Mucosa of stomach (tissue), 1 donor: Measurements from ENCODE around the gene MARK2.
"Not testable (repeated sequence)": the region's sequence is repeated elsewhere in the genome, so short reads cannot be mapped to it uniquely, and the experiment has no call there.

Experiments used
- H3K27me3 ChIP-seq: one replicate; pipeline ENCODE4 v1.7.0; 2013; ENCODE audit warnings: mild to moderate bottlenecking, low read length; ENCODE audit not compliant: control insufficient read depth, insufficient read depth
- H3K36me3 ChIP-seq: one replicate; pipeline ENCODE4 v1.7.0; 2013; ENCODE audit warnings: low read length; ENCODE audit not compliant: control insufficient read depth, insufficient read depth
- H3K4me1 ChIP-seq: one replicate; pipeline ENCODE4 v1.7.0; 2013; ENCODE audit warnings: mild to moderate bottlenecking, low read length; ENCODE audit not compliant: control insufficient read depth, insufficient read depth
- H3K4me3 ChIP-seq: one replicate; pipeline ENCODE4 v1.7.0; 2013; ENCODE audit warnings: low read length
- H3K9ac ChIP-seq: one replicate; pipeline ENCODE4 v1.7.0; 2013; ENCODE audit warnings: mild to moderate bottlenecking, low read length, moderate library complexity
- H3K9me3 ChIP-seq: one replicate; pipeline ENCODE4 v1.7.0; 2013; ENCODE audit warnings: mild to moderate bottlenecking, low read length, moderate library complexity; ENCODE audit not compliant: control insufficient read depth
- donor health status: Pancreatic carcinoma.

Gene MARK2

GRCh38 chr11:63845911-63846310, 7.0 kb downstream of the MARK2 start:
- Histone ChIP-seq H3K9me3 (no peaks in the 10 kb centered on the region), H3K4me3 (no peak overlapping the region), H3K4me1 (peaks cover 66% of the 10 kb centered on the region), H3K9ac (no peak overlapping the region), H3K36me3 (no peaks in the 10 kb centered on the region), H3K27me3 (no peaks in the 10 kb centered on the region)

- Histone ChIP-seq H3K9me3 (no peaks in the 10 kb centered on the region), H3K9ac (peak overlapping the region; percentile 53), H3K27me3 (no peaks in the 10 kb centered on the region), H3K36me3 (no peaks in the 10 kb centered on the region), H3K4me1 (peaks cover 64% of the 10 kb centered on the region), H3K4me3 (no peak overlapping the region)
Measured at GRCh38 chr11:63846897-63847296, 8.0 kb downstream of the MARK2 start.

- Histone ChIP-seq H3K9ac (peak overlapping the region; percentile 53), H3K4me1 (peaks cover 62% of the 10 kb centered on the region), H3K9me3 (no peaks in the 10 kb centered on the region), H3K4me3 (no peak overlapping the region), H3K27me3 (no peaks in the 10 kb centered on the region), H3K36me3 (no peaks in the 10 kb centered on the region)
Measured at GRCh38 chr11:63847363-63847762, 8.5 kb downstream of the MARK2 start.

GRCh38 chr11:63849691-63850090, 10.8 kb downstream of the MARK2 start:
- no peak overlapping the region for H3K4me3 ChIP-seq
- H3K4me1 ChIP-seq: peaks cover 43% of the 10 kb centered on the region
- H3K27me3 ChIP-seq: no peaks in the 10 kb centered on the region
- H3K9me3 ChIP-seq: no peaks in the 10 kb centered on the region
- no peak overlapping the region for H3K9ac ChIP-seq
- H3K36me3 ChIP-seq: no peaks in the 10 kb centered on the region

GRCh38 chr11:63850920-63851319, 12.0 kb downstream of the MARK2 start:
- no peak overlapping the region for H3K9ac ChIP-seq
- peaks cover 40% of the 10 kb centered on the region for H3K4me1 ChIP-seq

GRCh38 chr11:63851364-63851763, 12.5 kb downstream of the MARK2 start:
- H3K9ac ChIP-seq: peak overlapping the region; percentile 5
- H3K36me3 ChIP-seq: no peaks in the 10 kb centered on the region
- no peaks in the 10 kb centered on the region for H3K9me3 ChIP-seq
- peaks cover 44% of the 10 kb centered on the region for H3K4me1 ChIP-seq
- H3K27me3 ChIP-seq: no peaks in the 10 kb centered on the region
- H3K4me3 ChIP-seq: no peak overlapping the region

More at GRCh38 chr11:63850920-63851319, 12.0 kb downstream of the MARK2 start:
- Histone ChIP-seq H3K27me3 (no peaks in the 10 kb centered on the region), H3K9me3 (no peaks in the 10 kb centered on the region), H3K4me3 (no peak overlapping the region), H3K36me3 (no peaks in the 10 kb centered on the region)

- H3K9me3 ChIP-seq: no peaks in the 10 kb centered on the region
- H3K4me1 ChIP-seq: peaks cover 34% of the 10 kb centered on the region
- H3K4me3 ChIP-seq: no peak overlapping the region
- H3K36me3 ChIP-seq: no peaks in the 10 kb centered on the region
- H3K9ac ChIP-seq: no peak overlapping the region
- no peaks in the 10 kb centered on the region for H3K27me3 ChIP-seq
Measured at GRCh38 chr11:63853476-63853875, 14.6 kb downstream of the MARK2 start.

GRCh38 chr11:63854696-63855095, 15.8 kb downstream of the MARK2 start:
- Histone ChIP-seq H3K9ac (no peak overlapping the region), H3K27me3 (no peaks in the 10 kb centered on the region), H3K9me3 (no peaks in the 10 kb centered on the region), H3K4me3 (no peak overlapping the region), H3K4me1 (peaks cover 34% of the 10 kb centered on the region), H3K36me3 (no peaks in the 10 kb centered on the region)

GRCh38 chr11:63855975-63856374, 17.1 kb downstream of the MARK2 start:
- Histone ChIP-seq H3K36me3 (no peaks in the 10 kb centered on the region), H3K9ac (no peak overlapping the region), H3K9me3 (no peaks in the 10 kb centered on the region), H3K27me3 (no peaks in the 10 kb centered on the region), H3K4me3 (no peak overlapping the region), H3K4me1 (peaks cover 28% of the 10 kb centered on the region)

GRCh38 chr11:63858628-63859550, 20.0 kb downstream of the MARK2 start:
- no peaks in the 10 kb centered on the region for H3K9me3 ChIP-seq
- no peaks in the 10 kb centered on the region for H3K36me3 ChIP-seq
- peaks cover 29% of the 10 kb centered on the region for H3K4me1 ChIP-seq

GRCh38 chr11:63862923-63863322, 24.0 kb downstream of the MARK2 start:
- Histone ChIP-seq H3K27me3 (no peaks in the 10 kb centered on the region), H3K36me3 (no peaks in the 10 kb centered on the region), H3K9me3 (no peaks in the 10 kb centered on the region), H3K9ac (peak overlapping the region; percentile 9), H3K4me3 (no peak overlapping the region), H3K4me1 (peaks cover 40% of the 10 kb centered on the region)

More at GRCh38 chr11:63858628-63859550, 20.0 kb downstream of the MARK2 start:
- no peaks in the 10 kb centered on the region for H3K27me3 ChIP-seq
- no peak overlapping the region for H3K4me3 ChIP-seq
- H3K9ac ChIP-seq: no peak overlapping the region

GRCh38 chr11:63863620-63864019, 24.7 kb downstream of the MARK2 start:
- not testable (repeated sequence) for H3K4me3 ChIP-seq, H3K36me3 ChIP-seq, H3K9me3 ChIP-seq, H3K27me3 ChIP-seq, H3K9ac ChIP-seq
- H3K4me1 ChIP-seq: peaks cover 46% of the 10 kb centered on the region
